HG03103 (cell line): ENCODE data around the gene E2F4.

Experiments used
- ATAC-seq: cut with Tn5 transposase; IDR thresholded peaks from one replicate; pipeline ENCODE4 v1.9.1; 2021; ENCODE audit warnings: low read depth; ENCODE audit not compliant: unreplicated experiment

E2F4 gene

DNA sequence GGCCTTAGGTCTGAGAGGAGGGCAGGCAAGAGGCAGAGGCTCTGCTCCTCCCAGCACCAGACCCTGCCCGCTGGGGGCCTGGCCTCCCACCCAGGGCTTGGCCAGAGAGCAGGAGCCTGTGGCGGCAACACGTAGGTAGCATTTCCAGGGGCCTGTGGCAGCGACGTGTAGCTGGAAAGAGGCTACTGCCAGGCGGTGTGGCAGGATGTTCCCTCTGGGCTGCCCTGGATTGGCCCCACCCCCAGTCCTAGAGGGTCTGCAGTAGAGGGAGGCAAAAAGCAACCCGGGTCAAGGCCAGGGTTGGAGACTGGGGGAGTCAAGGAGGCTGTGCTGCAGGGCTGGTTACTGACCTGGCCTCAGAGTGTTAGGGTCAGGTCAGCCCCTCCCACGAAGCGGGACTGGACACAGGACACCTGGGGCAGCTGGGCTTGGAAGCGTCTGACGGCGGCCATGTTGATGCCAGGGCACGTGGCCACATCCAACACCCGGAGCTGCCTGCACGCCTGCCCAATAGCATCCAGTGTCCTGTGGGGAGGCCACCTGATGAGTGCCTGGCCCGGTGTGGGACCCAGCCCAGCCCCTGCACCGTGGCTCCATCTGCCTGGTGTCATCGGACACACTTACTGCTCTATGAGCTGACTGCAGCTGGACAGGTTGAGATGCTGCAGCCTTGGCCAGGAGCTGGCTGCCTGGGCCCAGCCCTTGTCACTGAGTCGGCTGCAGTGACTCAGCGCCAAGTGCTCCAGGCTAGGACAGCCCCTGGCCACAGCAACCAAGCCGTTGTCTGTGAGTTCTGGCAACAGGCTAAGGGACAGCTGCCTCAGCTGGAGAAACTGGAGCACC lies 15.5 kb downstream of the E2F4 start:
- ATAC-seq: no peak

DNA sequence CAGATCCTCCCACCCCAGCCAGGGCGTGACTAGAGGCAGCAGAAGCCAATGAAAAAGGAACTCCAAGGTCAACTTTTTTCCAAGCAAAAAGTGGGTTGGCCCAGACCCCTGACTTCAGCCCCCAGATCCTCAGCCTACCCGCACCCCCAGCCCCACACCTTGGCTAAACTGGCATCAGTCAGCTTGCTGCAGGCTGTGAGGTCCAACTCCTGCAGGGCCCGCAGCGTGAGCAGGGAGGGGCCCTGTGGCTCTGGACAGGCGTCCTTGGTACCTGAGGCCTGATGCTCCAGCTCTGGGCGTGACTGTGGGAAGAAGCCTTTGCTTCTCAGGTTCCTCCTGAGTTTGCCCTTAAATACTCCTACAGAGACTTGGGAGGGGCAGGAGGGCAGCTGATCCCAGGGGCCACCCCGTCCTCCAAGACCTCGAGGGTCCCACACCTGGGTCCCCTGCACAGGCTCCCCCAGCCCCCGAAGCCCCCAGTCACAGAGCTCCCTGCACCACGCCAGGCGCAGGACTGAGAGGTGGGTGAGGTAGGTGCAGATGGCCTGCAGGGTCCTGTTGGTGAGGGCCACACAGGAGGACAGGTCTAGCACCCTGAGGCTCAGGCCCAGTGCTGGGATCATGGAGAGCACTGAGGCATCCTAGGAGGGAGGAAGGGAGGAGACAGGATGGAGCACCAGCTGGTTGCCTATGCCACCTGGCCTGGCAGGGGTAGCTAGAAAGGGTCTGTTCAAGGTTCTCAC lies 16.4 kb downstream of the E2F4 start:
- ATAC-seq: no peak

DNA sequence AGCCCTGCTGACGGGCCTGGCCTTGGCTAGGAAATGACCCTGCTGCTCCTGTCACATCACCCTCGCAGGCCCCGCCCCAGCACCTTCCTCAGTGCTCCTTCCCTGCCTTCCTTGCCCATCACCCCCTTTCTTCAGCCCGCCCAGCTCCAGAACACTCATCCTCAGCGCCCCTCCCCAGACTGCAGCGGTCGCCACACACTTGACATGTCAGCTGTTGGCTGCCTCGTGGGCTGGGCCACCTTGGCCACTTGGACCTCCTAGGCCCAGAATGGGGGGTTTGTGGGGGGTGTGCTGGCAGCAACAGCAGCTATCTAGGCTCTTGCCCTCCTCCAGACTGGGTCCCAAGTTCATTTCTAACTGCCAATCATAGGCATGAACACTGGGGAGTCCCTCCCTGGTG lies 17.6 kb downstream of the E2F4 start:
- no peak for ATAC-seq

DNA sequence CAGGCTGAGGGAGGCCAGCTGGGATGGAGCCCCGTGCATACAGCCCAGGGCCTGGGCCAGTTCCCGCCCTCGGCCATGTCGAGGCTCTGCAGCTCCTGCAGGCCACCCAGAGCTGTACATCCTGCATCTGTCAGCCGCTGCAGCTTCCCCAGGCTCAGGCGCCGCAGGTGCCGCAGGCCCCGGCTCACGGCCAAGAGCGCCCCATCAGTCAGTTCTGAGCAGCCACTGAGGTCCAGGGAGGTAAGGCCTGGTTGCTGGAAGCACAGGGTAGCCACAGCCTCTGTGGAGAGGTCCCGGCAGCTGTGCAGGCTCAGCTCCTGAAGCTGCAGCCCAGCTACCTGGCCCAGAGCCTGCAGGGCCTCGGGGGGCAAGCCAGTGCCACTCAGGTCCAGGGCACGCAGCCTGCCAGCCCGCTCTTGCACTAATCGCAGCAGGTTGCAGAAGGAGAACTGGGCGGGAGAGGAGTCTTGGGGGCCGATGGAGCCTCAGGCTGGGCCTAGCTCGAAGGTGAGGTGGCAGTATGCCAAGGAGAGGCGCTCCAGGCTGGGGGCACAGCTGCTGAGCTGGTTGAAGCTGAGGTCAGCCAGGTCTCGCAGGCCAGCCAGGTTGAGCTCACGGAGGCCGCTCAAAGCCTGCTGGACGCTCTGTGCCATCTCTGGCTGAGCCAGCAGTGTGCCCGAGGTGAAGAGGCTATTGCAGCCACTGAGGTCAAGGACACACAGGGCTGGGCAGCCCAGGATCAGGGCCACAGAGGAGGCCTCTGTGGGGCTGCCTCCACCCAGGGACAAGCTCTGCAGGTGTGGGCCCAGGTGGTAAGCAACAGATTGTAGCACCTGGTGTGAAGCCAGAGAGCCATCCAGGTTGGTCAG lies 18.3 kb downstream of the E2F4 start:
- ATAC-seq: no peak

DNA sequence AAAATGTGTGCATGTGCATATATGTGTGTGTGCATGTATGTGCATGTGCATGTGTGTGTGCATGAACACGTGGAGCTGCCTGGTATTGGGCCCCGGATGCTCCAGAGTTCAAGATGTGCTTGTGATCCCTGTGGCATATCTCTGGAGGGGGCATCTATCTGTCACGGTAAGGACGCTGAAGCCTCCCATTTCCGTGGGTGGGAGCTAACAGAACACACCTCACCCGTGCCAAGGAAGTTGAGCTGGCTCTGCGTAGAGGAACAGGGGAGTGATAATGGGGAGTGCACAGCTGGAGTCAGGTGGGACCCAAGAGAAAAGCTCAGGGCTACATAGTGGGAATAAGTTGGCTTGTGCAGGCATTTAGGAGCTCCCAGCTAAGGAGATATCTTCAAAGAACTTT lies 19.7 kb downstream of the E2F4 start:
- no peak for ATAC-seq

DNA sequence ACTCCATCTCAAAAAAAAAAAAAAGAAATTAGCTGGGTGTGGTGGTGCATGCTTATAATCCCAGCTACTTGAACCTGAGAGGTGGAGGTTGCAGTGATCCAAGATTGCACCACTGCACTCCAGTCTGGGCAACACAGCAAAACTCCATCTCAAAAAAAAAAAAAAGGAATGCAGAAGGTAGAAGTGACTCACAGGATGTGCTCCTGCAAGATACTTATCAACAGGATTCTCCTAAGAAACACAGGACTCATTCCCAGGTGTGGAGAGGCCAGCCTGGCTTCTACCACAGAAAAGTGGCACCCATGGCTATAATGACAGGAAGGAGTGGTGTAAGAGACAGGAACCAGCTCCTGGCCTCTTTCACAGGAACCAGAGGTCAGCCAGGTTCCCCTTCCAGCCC lies 20.8 kb downstream of the E2F4 start:
- no peak for ATAC-seq

DNA sequence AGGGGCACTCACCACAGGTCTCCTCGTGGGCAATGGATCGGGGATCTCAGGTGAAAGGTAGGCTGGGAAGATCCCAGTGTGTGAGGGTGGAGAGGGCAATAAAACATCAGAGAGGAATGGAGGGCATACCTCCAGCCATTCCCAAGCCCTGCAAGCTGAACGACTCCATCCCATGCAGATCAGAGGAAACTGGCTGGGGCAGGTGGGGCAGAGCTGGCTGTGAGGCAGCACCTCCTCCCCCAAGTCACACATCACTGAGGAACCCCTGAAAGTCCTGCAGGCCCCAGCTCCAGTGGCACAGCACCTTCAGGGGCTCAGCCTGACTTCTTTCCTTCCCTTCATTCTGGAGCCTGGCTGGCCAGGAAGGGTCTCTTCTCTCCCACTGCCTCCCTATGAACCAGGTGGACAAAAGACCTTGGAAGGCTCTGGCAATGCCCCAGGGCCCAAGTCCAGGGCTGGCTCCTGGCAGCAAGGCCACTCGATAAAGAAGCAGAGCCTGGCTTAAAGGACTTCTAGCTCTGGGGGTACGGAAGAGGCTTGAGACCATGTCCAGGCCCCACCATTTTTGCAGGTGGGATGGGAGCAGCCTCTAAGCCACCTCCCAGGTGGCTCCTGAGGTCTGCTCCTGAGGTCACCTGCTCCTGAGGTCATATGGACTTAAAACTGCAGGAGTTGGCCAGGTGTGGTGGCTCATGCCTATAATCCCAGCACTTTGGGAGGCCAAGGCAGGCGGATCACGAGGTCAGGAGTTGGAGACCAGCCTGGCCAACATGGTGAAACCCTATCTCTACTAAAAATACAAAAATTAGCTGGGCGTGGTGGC lies 21.5 kb downstream of the E2F4 start:
- no peak for ATAC-seq

DNA sequence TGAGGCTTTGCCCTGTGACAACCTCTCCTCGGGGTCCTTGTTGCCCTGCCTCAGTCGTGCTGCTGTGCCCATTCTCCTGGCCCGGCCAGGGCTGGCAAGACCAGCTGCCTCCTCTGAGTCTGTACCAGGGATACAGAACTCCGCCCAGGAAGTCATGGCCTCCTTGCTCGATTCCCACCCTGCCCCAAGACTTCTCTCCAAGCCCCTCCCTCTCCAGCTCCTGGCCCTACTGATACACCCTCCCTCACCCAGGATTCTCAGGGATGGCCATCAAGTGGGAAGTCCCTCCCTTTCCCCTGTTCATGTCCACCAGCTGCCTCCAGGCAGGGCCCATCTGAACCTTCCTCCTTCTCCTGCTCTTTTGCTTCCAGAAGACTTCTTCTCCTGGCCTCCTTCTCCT lies 23.8 kb downstream of the E2F4 start:
- ATAC-seq: no peak

DNA sequence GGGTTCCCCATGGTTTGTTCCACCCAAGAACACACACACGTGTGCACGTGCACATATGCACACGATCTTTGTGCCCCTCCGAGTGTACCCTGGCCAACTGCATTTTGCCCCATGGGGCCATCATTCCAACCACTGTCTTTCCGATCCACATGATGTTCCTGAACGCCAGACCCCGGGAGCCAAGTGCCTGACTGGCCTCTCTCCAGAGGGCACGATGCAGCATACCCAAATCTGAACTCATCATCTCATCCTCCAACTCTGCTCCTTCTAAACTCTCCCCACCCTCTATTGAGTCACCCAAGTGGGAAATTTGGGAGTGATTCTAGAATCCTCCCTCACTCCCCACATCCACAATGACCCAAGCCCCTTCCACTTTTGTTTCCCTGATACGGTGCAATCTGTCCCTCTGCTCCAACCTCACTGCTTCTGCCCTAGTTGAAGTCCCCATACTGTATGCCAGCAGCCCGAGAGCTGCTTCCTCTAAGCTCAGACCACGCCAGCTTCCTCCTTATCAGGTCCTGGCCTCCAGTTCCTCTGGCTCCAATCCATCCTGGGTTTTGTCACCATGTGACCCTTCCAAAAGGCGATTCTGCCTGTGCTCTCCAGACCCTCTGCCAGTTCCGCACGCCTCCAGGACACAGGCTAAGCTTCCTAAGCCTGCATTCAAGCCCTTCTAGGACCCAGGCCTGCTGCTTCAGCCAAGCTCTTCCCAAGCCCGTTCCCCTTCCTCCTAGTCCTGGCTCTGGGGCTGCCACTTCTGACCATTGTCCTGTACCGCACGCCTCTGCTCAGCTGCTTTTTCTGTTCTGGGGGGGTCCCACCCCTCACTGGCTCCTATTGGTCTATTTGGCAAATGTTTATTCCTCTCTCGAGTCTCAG lies 24.9 kb downstream of the E2F4 start:
- no peak for ATAC-seq

DNA sequence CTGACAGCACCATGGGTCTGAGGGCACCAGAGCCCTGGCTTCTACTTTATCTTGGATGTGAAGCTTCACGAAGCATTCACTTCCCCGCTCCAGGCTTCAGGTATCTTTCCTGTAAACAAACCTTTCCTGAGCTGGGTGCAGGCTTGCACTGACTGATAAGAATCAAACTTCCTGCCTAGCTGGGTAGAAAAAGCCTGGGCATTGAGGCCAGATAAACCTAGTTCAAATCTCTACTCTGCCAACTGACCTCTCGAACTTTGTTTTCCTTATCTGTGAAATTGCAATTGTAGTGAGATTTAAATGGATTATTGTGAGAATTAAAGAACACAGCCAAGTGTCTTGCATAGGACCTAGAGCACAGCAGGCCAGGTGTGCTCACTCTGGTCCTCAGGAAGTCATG lies 32.0 kb downstream of the E2F4 start:
- no peak for ATAC-seq

DNA sequence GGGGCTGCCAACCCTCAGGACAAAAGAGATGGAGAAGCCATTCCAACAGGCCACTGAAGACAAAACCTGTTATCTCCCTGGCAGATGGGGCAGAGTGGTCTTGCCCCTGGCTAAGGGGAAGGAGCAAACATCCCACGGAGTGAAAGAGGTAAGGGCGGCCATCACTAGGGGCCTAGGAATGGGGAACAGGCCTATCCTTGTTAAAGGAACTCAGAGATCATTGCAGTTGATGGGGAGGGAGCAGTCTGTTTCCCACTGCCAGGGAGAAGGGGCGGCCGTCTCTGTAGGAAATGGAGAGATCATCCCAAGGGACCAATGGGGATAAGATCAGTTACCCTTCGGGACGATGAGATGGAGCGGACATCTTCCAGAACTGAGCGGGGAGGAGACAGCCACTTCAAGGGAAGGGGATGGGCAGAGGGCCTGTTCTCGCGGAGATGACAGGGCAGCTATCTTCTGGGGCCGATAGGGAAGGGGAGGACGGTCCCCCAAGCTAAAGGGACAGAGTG lies 34.4 kb downstream of the E2F4 start:
- ATAC-seq: no peak

DNA sequence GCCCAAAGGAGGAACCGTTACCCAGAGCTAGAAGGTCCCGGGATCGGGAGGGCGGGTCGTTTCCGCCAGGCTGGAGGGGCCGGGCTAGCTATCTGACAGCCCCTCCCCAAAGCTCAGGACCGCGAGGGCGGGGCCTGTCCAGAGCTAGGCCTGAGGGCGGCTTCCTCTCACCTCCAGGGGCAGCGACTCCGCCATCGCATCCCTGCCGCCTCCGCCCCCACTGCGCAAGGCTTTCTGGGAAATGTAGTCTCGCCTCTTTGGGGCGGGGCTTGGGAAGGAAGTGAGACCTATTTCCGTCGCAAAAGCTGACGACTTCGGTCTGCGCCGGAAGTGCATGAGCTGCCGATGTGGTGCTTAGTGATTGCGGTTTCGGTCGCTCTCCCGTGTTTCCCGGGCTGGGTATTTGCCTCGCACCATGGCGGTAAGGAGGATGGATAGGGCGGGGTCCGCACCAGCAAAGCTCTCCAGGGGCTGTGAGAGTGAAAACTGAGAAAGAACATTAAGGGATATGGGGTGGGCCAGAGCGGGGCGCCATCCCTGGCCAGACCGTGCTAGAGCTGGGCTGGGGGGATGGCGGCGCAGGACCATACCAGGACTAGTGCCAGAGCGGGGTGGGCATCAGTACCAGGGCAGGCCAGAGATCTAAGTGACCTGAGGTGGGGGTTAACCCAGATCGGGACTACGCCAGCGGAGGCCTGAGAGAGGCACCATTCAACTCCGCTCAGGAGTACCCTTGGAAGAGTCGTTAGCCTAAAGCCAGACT lies 35.0 kb downstream of the E2F4 start, which contains the start of gene TMEM208:
TMEM208 (plus strand) TSS at position 327 of the 763 bp plus-strand sequence; CDS start at position 416, 89 bp downstream.
- peak; percentile 94 for ATAC-seq

DNA sequence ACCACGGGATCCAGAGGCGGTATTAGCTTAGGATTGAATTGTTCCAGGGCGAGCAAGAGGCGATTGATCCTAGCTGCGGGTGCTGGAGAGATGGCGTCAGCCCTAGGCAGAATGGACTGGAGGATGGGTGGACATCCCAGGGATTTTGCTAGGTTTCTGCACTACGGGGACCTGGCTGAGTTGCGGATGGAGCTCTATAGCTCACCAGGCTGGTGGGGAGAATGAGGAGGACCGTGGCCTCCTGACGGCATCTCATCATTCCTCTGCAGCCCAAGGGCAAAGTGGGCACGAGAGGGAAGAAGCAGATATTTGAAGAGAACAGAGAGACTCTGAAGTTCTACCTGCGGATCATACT lies 35.6 kb downstream of the E2F4 start:
- no peak for ATAC-seq

DNA sequence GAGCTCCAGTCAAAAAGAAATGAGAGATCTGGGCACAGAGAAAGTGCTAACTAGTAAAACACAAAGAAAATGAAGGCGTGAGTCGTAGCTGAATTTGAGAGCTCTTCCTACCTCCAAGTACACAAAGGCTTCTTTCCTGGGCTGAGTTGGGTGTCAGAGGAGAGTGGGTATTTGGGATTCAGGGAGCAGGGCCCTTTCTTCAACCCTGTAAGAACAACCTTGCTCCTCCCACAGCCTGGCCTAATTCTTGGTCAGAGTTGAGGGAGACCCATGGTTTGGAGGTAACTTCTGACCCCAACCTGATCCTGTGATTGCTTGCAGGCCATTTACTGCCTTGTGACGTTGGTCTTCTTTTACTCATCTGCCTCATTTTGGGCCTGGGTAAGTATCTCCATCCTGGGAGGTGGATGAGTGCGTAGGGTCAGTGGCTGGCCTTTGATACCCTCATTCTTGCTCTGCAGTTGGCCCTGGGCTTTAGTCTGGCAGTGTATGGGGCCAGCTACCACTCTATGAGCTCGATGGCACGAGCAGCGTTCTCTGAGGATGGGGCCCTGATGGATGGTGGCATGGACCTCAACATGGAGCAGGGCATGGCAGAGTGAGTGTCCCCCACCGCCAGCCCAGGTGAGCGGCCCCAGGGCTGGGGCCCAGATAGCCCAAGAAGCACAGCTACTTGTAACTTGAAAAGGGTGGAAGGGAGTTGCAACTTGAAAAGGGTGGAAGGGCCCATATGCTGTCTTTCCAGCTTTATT lies 36.3 kb downstream of the E2F4 start:
- no peak for ATAC-seq

DNA sequence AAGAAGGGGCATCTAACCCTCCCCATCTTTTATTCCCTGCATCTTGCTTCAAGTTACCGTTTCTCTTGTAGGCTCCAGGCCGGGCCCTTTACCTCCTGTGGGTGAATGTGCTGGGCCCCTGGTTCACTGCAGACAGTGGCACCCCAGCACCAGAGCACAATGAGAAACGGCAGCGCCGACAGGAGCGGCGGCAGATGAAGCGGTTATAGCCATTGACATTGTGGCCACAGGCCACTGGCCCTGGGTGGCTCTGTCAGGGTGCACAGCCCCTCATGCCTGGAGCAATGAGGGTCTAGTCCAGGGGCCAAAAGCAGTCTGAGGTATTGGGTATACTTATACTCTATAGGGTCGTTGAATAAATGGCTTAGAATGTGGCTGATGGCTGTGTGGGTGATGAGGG lies 37.0 kb downstream of the E2F4 start:
- no peak for ATAC-seq

DNA sequence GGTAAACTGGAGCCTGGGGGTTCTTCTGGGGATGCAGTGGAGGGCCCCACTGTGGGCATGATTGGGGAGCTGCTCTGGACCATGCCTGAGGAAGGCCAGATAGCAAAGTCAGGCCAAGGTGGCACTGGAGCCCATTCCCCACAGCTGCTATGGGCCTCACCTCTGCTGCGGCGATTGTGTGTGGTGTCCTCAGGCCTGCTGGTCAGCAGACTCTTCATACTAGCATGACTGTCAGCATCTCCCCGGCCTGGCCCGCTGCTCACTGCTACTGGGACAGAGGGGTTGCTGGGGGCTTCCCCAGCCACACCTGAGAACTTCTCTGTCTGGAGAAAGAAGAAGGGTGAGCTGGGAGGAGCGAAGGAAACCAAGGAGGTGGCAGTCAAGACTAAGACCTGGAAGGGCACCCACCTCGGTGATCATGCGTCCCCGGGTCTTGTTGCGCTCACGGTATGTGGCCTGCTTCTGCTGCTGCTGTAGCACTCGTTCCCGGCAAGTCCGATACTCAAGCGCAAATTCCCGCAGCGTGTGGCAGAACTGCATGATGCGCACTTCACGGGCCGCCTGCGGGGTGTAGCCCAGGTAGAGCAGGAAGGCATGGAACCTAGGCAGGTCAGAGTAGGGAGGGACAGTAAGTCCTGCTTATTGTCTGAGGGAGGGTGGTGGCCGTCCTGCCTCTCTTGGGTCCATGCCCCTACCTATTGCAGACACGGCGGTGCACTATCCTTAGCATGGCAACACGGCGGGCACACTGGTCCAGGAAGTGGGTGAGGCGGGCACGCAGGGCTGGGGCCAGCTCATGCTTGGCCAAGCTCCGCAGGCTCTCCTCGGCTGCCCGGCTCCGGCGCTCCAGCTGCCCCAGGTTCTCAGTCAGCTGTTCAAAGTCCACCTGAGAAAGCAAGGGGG lies 38.2 kb downstream of the E2F4 start:
- ATAC-seq: no peak
